Measurements from ENCODE around the gene PRPF18. TPM values are rescaled to one million over a fixed set of nuclear protein-coding genes. Genes with fewer than 3 reads are reported as not detected.

Gene PRPF18
- total and polyA plus RNA-seq, 8 donors, result 9.8 to 51.8 (median 21.7) TPM

DNA sequence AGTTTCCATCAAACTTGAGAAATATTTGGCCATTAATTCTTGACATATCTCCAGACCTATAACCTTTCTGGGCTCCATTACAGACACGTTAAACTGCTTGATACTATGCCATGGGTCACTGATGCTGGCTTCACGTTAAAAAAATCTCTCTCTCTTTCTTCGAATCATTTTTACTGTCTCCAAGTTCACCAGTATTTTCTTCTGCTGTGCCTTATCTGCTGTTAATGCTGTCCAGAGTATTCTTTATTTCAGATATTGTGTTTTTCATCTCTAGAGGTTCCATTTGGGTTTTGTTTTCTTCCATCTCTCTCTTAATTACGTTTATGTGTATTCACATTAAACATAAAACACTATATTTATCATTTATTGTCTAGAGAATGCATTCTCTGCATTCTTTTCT is 12.8 kb upstream of the PRPF18 start:
- no peak for DNase-seq
- Histone ChIP-seq H3K4me3 (no peak overlapping the region), H3K27me3 (no peaks in the 10 kb centered on the region), H3K9me3 (no peaks in the 10 kb centered on the region), H3K4me1 (no peaks in the 10 kb centered on the region), H3K27ac (no peak overlapping the region), H3K36me3 (no peaks in the 10 kb centered on the region)
- WGBS, 5 donors, result 60 to 75% (median 63%) methylated on average over 4 of the region's 4 CpGs
- TF ChIP-seq POLR2A (IDR thresholded peaks at IDR 0.05) (no peak), EP300 (IDR thresholded peaks at IDR 0.05) (no peak), POLR2AphosphoS5 (IDR thresholded peaks at IDR 0.05) (no peak)
- TF ChIP-seq, protein P1, sequence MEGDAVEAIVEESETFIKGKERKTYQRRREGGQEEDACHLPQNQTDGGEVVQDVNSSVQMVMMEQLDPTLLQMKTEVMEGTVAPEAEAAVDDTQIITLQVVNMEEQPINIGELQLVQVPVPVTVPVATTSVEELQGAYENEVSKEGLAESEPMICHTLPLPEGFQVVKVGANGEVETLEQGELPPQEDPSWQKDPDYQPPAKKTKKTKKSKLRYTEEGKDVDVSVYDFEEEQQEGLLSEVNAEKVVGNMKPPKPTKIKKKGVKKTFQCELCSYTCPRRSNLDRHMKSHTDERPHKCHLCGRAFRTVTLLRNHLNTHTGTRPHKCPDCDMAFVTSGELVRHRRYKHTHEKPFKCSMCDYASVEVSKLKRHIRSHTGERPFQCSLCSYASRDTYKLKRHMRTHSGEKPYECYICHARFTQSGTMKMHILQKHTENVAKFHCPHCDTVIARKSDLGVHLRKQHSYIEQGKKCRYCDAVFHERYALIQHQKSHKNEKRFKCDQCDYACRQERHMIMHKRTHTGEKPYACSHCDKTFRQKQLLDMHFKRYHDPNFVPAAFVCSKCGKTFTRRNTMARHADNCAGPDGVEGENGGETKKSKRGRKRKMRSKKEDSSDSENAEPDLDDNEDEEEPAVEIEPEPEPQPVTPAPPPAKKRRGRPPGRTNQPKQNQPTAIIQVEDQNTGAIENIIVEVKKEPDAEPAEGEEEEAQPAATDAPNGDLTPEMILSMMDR (IDR thresholded peaks at IDR 0.05), result no peak
- intact Hi-C loops (cut with DNase I; ENCODE audit: low total_unique reads), result no loop called here

DNA sequence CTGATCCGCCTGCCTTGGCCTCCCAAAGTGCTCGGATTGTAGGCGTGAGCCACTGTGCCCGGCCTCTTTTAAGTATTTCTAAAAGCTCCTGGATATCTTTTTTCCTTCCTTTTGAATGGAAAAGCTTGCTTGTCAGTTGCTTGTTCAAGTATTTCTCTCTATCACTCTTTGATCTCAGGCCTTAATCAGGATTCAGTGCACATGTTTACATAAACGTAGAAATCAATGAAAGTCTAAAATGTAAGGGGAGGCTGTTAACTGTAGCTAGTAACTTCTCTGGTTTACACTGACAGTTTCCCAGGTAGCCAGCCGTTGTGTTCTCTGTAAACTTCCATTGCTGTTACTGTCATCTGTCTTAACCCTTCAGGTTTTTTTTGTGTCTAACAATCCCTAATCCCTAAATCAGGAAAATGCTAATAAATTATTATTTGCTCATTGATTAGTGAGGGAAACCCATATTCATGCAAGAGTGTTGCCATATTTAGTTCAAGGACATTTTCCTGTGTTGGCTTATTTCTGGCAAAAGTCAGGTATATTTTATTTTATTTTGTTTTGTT is 1.5 kb upstream of the PRPF18 start:
- Histone ChIP-seq H3K4me3 (no peak overlapping the region), H3K36me3 (no peaks in the 10 kb centered on the region), H3K9me3 (no peaks in the 10 kb centered on the region), H3K4me1 (peaks cover 10 to 35% (median 25%) of the 10 kb centered on the region in 4 donors), H3K27ac (no peak overlapping the region), H3K27me3 (peaks cover 0 to 35% (median 0%) of the 10 kb centered on the region in 3 donors)
- no peak for TF ChIP-seq POLR2AphosphoS5 (IDR thresholded peaks at IDR 0.05)
- TF ChIP-seq, protein P1 (IDR thresholded peaks at IDR 0.05), result no peak
- no peak for TF ChIP-seq EP300 (IDR thresholded peaks at IDR 0.05)
- no peak for TF ChIP-seq POLR2A (IDR thresholded peaks at IDR 0.05)
- whole genome bisulfite sequencing, 5 donors, result 42 to 57% (median 48%) methylated on average over 6 of the region's 6 CpGs
- intact Hi-C loops (cut with DNase I; ENCODE audit: low total_unique reads), result no loop called here
- DNase-seq, result no peak

DNA sequence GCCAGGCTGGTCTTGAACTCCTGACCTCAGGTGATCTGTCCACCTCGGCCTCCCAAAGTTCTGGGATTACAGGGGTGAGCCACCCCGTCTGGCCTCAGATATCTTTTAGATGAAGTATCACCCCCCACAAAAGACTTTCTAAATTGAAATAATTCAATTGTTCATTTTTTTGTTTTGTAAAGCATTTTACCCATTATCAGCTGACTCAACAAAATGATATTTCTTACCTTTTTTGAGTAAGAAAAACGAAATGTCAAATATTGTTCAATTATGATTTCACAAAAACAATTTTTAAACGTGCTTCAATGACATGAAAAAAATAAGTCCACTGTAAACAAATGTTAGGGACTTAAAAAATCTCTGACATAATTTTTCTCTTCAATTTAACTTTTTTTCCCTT is 822 bp upstream of the PRPF18 start:
- intact Hi-C loops (cut with DNase I; ENCODE audit: low total_unique reads), result no loop called here
- Histone ChIP-seq H3K4me1 (peaks cover 10 to 40% (median 25%) of the 10 kb centered on the region in 4 donors), H3K9me3 (no peaks in the 10 kb centered on the region)

DNA sequence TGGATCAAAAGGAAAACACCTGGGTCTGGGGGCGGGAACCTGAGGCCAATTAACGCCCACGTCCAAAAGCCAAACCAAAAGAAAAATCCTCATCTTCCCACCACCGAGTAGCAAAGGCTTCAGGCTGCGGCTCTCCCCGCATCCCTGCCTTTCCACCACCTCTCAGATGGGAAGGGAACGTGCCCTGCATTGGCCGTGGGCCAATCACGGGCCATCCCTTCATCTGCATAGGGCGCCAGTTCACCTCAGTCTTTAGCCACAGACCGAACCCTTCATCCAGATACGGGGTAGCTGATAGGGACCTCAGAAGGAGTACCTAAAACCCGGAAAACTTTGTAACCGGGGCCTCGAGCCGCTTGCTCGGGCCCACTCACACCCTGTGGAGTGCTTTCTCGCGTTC is 626 bp downstream of the PRPF18 start:
- WGBS, 5 donors, result 1 to 4% (median 2%) methylated on average over 19 of the region's 19 CpGs
- intact Hi-C loops (cut with DNase I; ENCODE audit: low total_unique reads), result no loop called here

More for the DNA sequence above, 822 bp upstream of the PRPF18 start:
- no peak for DNase-seq
- no peaks in the 10 kb centered on the region for H3K36me3 ChIP-seq
- H3K27me3 ChIP-seq, result peaks cover 0 to 29% (median 0%) of the 10 kb centered on the region in 3 donors
- TF ChIP-seq POLR2A (IDR thresholded peaks at IDR 0.05), result no peak
- TF ChIP-seq, protein P1 (IDR thresholded peaks at IDR 0.05), result no peak
- no peak for TF ChIP-seq EP300 (IDR thresholded peaks at IDR 0.05)
- TF ChIP-seq POLR2AphosphoS5 (IDR thresholded peaks at IDR 0.05), result no peak
- H3K27ac ChIP-seq, result no peak overlapping the region
- 62 to 68% (median 66%) methylated on average over 4 of the region's 4 CpGs for WGBS, 5 donors
- H3K4me3 ChIP-seq, result no peak overlapping the region

More for the DNA sequence above, 626 bp downstream of the PRPF18 start:
- TF ChIP-seq EP300 (IDR thresholded peaks at IDR 0.05), result no peak
- TF ChIP-seq, protein P1 (IDR thresholded peaks at IDR 0.05), result no peak
- no peak for TF ChIP-seq POLR2AphosphoS5 (IDR thresholded peaks at IDR 0.05)
- TF ChIP-seq POLR2A (IDR thresholded peaks at IDR 0.05), result no peak
- Histone ChIP-seq H3K27ac (peak overlapping the region in 3 of 5 donors; percentile 68 to 82 (median 81)), H3K4me1 (peaks cover 10 to 40% (median 25%) of the 10 kb centered on the region in 4 donors), H3K4me3 (peak overlapping the region; percentile 81 to 100 (median 91)), H3K27me3 (peaks cover 0 to 20% (median 0%) of the 10 kb centered on the region in 3 donors), H3K9me3 (no peaks in the 10 kb centered on the region), H3K36me3 (peaks cover 0 to 11% (median 8%) of the 10 kb centered on the region in 4 donors)
- peak in 1 of 2 donors; percentile 45 for DNase-seq

Data from stomach (tissue), 9 donors.